Left lung (tissue), 10 donors: ENCODE data around the gene ESRP2. TPM values are rescaled to one million over a fixed set of nuclear protein-coding genes. Genes with fewer than 3 reads are reported as not detected.

Experiments
- ATAC-seq: fragments of 200-7000 bp; cut with Tn5 transposase; one replicate; pipeline ENCODE4 v1.9.1; 2020; ENCODE audit warnings: moderate library complexity
- DNase-seq, 4 donors: peaks; one replicate each; pipeline ENCODE4 v3.0.0-alpha.2; 2013 to 2020
- H3K27ac ChIP-seq, 2 donors: fragments of 200-600 bp; sonication (generic) in 1 of 2; one replicate each; pipeline versions ENCODE4 v1.5.0 to v1.8.0; 2020 to 2021
- H3K27me3 ChIP-seq, 2 donors: fragments of 200-600 bp; sonication (generic) in 1 of 2; one replicate each; pipeline versions ENCODE4 v1.5.0 to v1.8.0; 2020 to 2021
- H3K36me3 ChIP-seq, 2 donors: fragments of 200-600 bp; sonication (generic) in 1 of 2; one replicate each; pipeline versions ENCODE4 v1.5.0 to v1.8.0; 2020 to 2021
- H3K4me1 ChIP-seq, 2 donors: fragments of 200-600 bp; one replicate each; pipeline ENCODE4 v1.8.0; 2021
- H3K4me3 ChIP-seq, 2 donors: fragments of 200-600 bp; sonication (generic) in 1 of 2; one replicate each; pipeline versions ENCODE4 v1.5.0 to v1.8.0; 2020 to 2021; ENCODE audit warnings: mild to moderate bottlenecking in 1 of 2
- H3K9me3 ChIP-seq, 2 donors: fragments of 200-600 bp; sonication (generic) in 1 of 2; one replicate each; pipeline versions ENCODE4 v1.5.0 to v1.8.0; 2020 to 2021
- CTCF ChIP-seq, 2 donors: fragments of 200-600 bp; sonication (generic) in 1 of 2; IDR thresholded peaks; one replicate each; pipeline versions ENCODE4 v1.5.0 to v1.8.0; 2021; ENCODE audit warnings: antibody characterized with exemption in 2 of 2
- intact Hi-C, 2 donors: fragments of 100-400 bp; cut with DNase I; formaldehyde crosslinking; loops; one replicate each; pipeline versions ENCODE4 v1.11.2 to v1.14.2; 2022
- polyA plus RNA-seq, 6 donors: library from polyadenylated mRNA; unstranded; fragments of 120-200 nt; gene quantifications; one replicate each; pipeline ENCODE4 v1.2.1, GENCODE V29; 2013; ENCODE audit not compliant: insufficient read length in 6 of 6
- total RNA-seq, 2 donors: library from RNA; stranded (reverse); fragmentation: NEBNext Ultra II Directional; extraction: Animal tissue kit (Norgen Biotek cat#: 25700); gene quantifications; one replicate each; pipeline ENCODE4 v1.2.1, GENCODE V29; 2021
- donor health status: DM: no; HTN: yes; CAD: no.
- donor health status: DM: no; HTN: no; CAD: no.

The ESRP2 gene
- total and polyA plus RNA-seq, 8 donors = 45.7 to 62.6 (median 54.2) TPM

DNA sequence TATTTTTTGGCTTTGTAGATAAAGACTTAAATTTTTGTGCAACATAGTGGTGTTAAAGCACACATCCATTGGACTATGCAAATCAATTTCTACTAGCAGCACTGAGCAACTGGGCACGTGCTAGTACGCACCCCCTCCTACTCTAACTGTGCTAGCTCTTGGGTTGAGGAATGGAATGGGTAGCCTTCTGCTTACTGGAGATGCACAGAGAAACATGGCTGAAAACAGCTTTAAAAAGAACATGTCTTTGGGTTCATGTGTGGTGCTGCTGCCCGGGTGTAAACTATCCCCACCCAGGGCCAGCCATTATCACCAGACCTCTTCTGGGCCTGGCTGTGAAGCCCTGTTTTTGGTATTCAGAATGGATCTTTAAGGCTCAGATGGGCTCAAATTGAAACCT, 7.3 kb downstream of the ESRP2 start:
- peaks cover 0 to 61% of the 10 kb centered on the region in 2 donors for H3K36me3 ChIP-seq

GRCh38 chr16:68227850-68228553, 7.9 kb downstream of the ESRP2 start:
- DNase-seq = peak in 1 of 4 donors; percentile 43
- intact Hi-C loops = loop anchor here in 1 of 2 donors (10.0 kb wide), 1 partner anchor 133 kb away; no protein-coding TSS in a partner anchor
- Histone ChIP-seq H3K27ac (peak overlapping the region in 1 of 2 donors; percentile 9), H3K9me3 (no peaks in the 10 kb centered on the region), H3K4me3 (no peak overlapping the region), H3K27me3 (no peaks in the 10 kb centered on the region), H3K36me3 (peaks cover 0 to 61% of the 10 kb centered on the region in 2 donors), H3K4me1 (peaks cover 0 to 10% of the 10 kb centered on the region in 2 donors)
- no peak for TF ChIP-seq CTCF (IDR thresholded peaks at IDR 0.05)
- ATAC-seq = peak; percentile 33

More for the DNA sequence above, 7.3 kb downstream of the ESRP2 start:
- H3K4me1 ChIP-seq = peaks cover 0 to 15% of the 10 kb centered on the region in 2 donors
- H3K4me3 ChIP-seq = no peak overlapping the region
- H3K27me3 ChIP-seq = no peaks in the 10 kb centered on the region
- intact Hi-C loops = loop anchor here in 1 of 2 donors (10.0 kb wide), 1 partner anchor 134 kb away; no protein-coding TSS in a partner anchor
- TF ChIP-seq CTCF (IDR thresholded peaks at IDR 0.05) = no peak
- ATAC-seq = no peak
- H3K27ac ChIP-seq = no peak overlapping the region
- H3K9me3 ChIP-seq = no peaks in the 10 kb centered on the region
- DNase-seq = peak in 1 of 4 donors; percentile 10

- no peak for TF ChIP-seq CTCF (IDR thresholded peaks at IDR 0.05)
- H3K4me3 ChIP-seq = no peak overlapping the region
- H3K27me3 ChIP-seq = no peaks in the 10 kb centered on the region
- H3K4me1 ChIP-seq = peaks cover 0 to 6% of the 10 kb centered on the region in 2 donors
- no peak for DNase-seq
- intact Hi-C loops = loop anchor here in 1 of 2 donors (10.0 kb wide), 1 partner anchor 132 kb away; no protein-coding TSS in a partner anchor
- peak overlapping the region in 1 of 2 donors; percentile 9 for H3K27ac ChIP-seq
- no peak for ATAC-seq
- no peaks in the 10 kb centered on the region for H3K9me3 ChIP-seq
- H3K36me3 ChIP-seq = peaks cover 0 to 56% of the 10 kb centered on the region in 2 donors
Observed at GRCh38 chr16:68227183-68227793, 8.6 kb downstream of the ESRP2 start.

GRCh38 chr16:68226116-68226515, 9.8 kb downstream of the ESRP2 start:
- intact Hi-C loops = loop anchor here in 1 of 2 donors (10.0 kb wide), 1 partner anchor 131 kb away; no protein-coding TSS in a partner anchor
- peaks cover 0 to 49% of the 10 kb centered on the region in 2 donors for H3K36me3 ChIP-seq
- H3K4me1 ChIP-seq = peaks cover 0 to 6% of the 10 kb centered on the region in 2 donors
- ATAC-seq (no peak), DNase-seq (no peak)
- no peaks in the 10 kb centered on the region for H3K9me3 ChIP-seq
- TF ChIP-seq CTCF (IDR thresholded peaks at IDR 0.05) = no peak
- no peaks in the 10 kb centered on the region for H3K27me3 ChIP-seq
- no peak overlapping the region for H3K27ac ChIP-seq
- no peak overlapping the region for H3K4me3 ChIP-seq

- Histone ChIP-seq H3K4me1 (no peaks in the 10 kb centered on the region), H3K4me3 (no peak overlapping the region), H3K9me3 (no peaks in the 10 kb centered on the region), H3K36me3 (peaks cover 0 to 26% of the 10 kb centered on the region in 2 donors), H3K27me3 (no peaks in the 10 kb centered on the region), H3K27ac (no peak overlapping the region)
- ATAC-seq (no peak), DNase-seq (no peak)
- no peak for TF ChIP-seq CTCF (IDR thresholded peaks at IDR 0.05)
- intact Hi-C loops = loop anchor here in 1 of 2 donors (10.0 kb wide), 1 partner anchor 128 kb away; no protein-coding TSS in a partner anchor
Observed at GRCh38 chr16:68223072-68223471, 12.9 kb downstream of the ESRP2 start.
